Hematopoietic multipotent progenitor cell treated with erythropoietin and hydrocortisone succinate and interleukin-3 and kit ligand, for 6 days (in vitro differentiated cells): ENCODE measurements around the gene C1orf52.
A peak's percentile ranks its signal among the peaks of the same experiment; 100 is the strongest.

Experiments used
- DNase-seq: peaks from one replicate; pipeline ENCODE4 v3.0.0-alpha.2; 2015

C1orf52 gene

GRCh38 chr1:85229574-85230097 lies 29.8 kb downstream of the C1orf52 start:
- no peak for DNase-seq

GRCh38 chr1:85228972-85229371 lies 30.5 kb downstream of the C1orf52 start:
- DNase-seq: no peak

- DNase-seq: no peak
These were observed 33.7 kb downstream of the C1orf52 start for GRCh38 chr1:85225624-85226380.

GRCh38 chr1:85224734-85225623 lies 34.5 kb downstream of the C1orf52 start:
- DNase-seq: peak; percentile 83

- no peak for DNase-seq
These were observed 35.2 kb downstream of the C1orf52 start for GRCh38 chr1:85224295-85224694.

- DNase-seq: no peak
These were observed 36.1 kb downstream of the C1orf52 start for GRCh38 chr1:85223334-85223733.

GRCh38 chr1:85220756-85221201 lies 38.7 kb downstream of the C1orf52 start:
- DNase-seq: no peak

GRCh38 chr1:85219853-85220610 lies 39.4 kb downstream of the C1orf52 start:
- DNase-seq: no peak

- no peak for DNase-seq
These were observed 42.8 kb downstream of the C1orf52 start for GRCh38 chr1:85216697-85217096.

GRCh38 chr1:85214654-85215053 lies 44.8 kb downstream of the C1orf52 start:
- DNase-seq: no peak

GRCh38 chr1:85208488-85208887 lies 51.0 kb downstream of the C1orf52 start:
- no peak for DNase-seq

GRCh38 chr1:85203573-85204171 lies 55.8 kb downstream of the C1orf52 start:
- DNase-seq: no peak

GRCh38 chr1:85202864-85203255 lies 56.6 kb downstream of the C1orf52 start:
- DNase-seq: no peak

- DNase-seq: no peak
These were observed 57.2 kb downstream of the C1orf52 start for GRCh38 chr1:85202092-85202863.

- peak; percentile 74 for DNase-seq
These were observed 57.9 kb downstream of the C1orf52 start for GRCh38 chr1:85201340-85202091.

GRCh38 chr1:85200463-85201339 lies 58.8 kb downstream of the C1orf52 start, which contains the start of gene SYDE2:
Gene SYDE2 (minus strand): TSS chr1:85201016. CDS start chr1:85200996, 20 bp downstream.
- peak; percentile 90 for DNase-seq
